GM12892 (cell line): ENCODE results near the gene FAM124A.

Experiments used
- POLR2A ChIP-seq: IDR thresholded peaks from 2 replicates; pipeline ENCODE4 v1.6.1; 2011; ENCODE audit warnings: low read depth, low read length, control low read depth
- POLR2AphosphoS5 ChIP-seq: IDR thresholded peaks from 2 replicates; pipeline ENCODE4 v1.6.1; 2011; ENCODE audit warnings: low read depth, low read length, control low read depth
- TAF1 ChIP-seq: IDR thresholded peaks from 2 replicates; pipeline ENCODE4 v1.6.1; 2011; ENCODE audit warnings: low read depth, mild to moderate bottlenecking, control low read depth, low read length, borderline replicate concordance

- TF ChIP-seq POLR2A (no peak), POLR2AphosphoS5 (no peak), TAF1 (no peak)
These were observed 27.1 kb downstream of the FAM124A start for GRCh38 chr13:51249255-51249654.
